ENCODE results near the gene CAPS2.

The CAPS2 gene

DNA sequence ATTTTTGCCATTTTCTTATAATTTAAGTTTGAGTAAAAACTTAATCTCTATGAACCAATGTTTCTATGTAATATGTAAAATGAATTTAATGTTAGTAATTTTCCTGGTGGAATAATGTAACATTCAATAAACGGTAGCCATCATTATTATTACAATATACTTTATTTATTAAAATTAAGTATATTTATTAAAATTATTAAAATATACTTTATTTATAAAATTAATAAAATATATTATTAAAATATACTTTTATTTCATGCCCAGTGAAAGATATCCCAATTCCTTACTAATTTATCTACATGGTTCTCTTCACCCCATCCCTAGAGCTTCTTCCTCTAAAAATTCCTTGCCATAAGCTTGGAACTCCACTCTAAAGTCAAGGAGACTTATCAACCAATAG is 2.5 kb downstream of the CAPS2 start:
- TF ChIP-seq POLR2AphosphoS5 (IDR thresholded peaks at IDR 0.05; ENCODE audit: low read depth, low read length) (no peak), FOXP2 (optimal IDR thresholded peaks at IDR 0.05; ENCODE audit: borderline replicate concordance, extremely low read depth, extremely low read length, insufficient read depth) (no peak), SIN3A (IDR thresholded peaks at IDR 0.05; ENCODE audit: borderline replicate concordance, insufficient read depth, low read length) (no peak), TAF1 (IDR thresholded peaks at IDR 0.05; ENCODE audit: borderline replicate concordance, insufficient read depth, low read length) (no peak)
- TF ChIP-seq, protein P1, sequence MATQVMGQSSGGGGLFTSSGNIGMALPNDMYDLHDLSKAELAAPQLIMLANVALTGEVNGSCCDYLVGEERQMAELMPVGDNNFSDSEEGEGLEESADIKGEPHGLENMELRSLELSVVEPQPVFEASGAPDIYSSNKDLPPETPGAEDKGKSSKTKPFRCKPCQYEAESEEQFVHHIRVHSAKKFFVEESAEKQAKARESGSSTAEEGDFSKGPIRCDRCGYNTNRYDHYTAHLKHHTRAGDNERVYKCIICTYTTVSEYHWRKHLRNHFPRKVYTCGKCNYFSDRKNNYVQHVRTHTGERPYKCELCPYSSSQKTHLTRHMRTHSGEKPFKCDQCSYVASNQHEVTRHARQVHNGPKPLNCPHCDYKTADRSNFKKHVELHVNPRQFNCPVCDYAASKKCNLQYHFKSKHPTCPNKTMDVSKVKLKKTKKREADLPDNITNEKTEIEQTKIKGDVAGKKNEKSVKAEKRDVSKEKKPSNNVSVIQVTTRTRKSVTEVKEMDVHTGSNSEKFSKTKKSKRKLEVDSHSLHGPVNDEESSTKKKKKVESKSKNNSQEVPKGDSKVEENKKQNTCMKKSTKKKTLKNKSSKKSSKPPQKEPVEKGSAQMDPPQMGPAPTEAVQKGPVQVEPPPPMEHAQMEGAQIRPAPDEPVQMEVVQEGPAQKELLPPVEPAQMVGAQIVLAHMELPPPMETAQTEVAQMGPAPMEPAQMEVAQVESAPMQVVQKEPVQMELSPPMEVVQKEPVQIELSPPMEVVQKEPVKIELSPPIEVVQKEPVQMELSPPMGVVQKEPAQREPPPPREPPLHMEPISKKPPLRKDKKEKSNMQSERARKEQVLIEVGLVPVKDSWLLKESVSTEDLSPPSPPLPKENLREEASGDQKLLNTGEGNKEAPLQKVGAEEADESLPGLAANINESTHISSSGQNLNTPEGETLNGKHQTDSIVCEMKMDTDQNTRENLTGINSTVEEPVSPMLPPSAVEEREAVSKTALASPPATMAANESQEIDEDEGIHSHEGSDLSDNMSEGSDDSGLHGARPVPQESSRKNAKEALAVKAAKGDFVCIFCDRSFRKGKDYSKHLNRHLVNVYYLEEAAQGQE (IDR thresholded peaks at IDR 0.05; ENCODE audit: insufficient read depth in 1 of 2, low read depth in 2 of 2, low read length in 2 of 2), result no peak

DNA sequence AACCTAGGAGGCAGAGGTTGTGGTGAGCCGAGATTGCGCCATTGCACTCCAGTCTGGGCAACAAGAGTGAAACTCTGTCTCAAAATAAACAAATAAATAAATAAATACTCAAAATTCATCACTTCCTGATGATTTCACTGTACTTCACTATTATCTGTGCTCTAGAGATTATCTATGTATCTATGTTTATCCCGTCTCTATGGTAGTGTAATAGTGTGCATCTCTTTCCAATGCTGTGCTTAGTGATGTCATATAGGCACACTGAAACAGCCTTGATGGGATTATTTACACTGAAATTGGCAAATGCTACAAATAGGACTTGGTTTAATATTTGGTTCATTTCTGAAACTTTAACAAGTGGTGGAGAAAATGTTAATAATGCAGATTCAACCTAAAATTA is 6.5 kb downstream of the CAPS2 start:
- TF ChIP-seq SIN3A (IDR thresholded peaks at IDR 0.05; ENCODE audit: borderline replicate concordance, insufficient read depth, low read length) (no peak), TAF1 (IDR thresholded peaks at IDR 0.05; ENCODE audit: borderline replicate concordance, insufficient read depth, low read length) (no peak), FOXP2 (optimal IDR thresholded peaks at IDR 0.05; ENCODE audit: borderline replicate concordance, extremely low read depth, extremely low read length, insufficient read depth) (no peak), POLR2AphosphoS5 (IDR thresholded peaks at IDR 0.05; ENCODE audit: low read depth, low read length) (no peak)
- TF ChIP-seq, protein P1 (IDR thresholded peaks at IDR 0.05; ENCODE audit: insufficient read depth in 1 of 2, low read depth in 2 of 2, low read length in 2 of 2), result no peak

DNA sequence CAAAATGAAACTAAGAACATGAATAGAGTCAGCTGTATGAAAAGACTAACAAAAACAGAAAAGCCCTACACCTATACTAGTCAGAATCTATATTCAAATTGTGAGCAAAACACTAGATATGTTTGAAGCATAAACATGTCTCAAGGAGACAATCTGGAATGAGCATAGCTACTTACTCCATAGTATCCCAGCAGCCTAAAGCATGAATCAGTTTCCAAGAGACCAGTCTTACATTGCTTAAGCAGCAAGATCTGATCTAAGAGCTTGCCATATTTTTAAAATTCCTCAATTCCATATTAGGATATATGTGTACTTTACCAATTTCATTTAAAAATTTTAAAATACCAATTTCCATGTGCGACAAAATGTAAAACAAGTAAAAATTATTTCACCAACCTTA is 7.7 kb downstream of the CAPS2 start:
- no peak for TF ChIP-seq POLR2AphosphoS5 (IDR thresholded peaks at IDR 0.05; ENCODE audit: low read depth, low read length)
- TF ChIP-seq, protein P1 (IDR thresholded peaks at IDR 0.05; ENCODE audit: insufficient read depth in 1 of 2, low read depth in 2 of 2, low read length in 2 of 2), result no peak
- TF ChIP-seq SIN3A (IDR thresholded peaks at IDR 0.05; ENCODE audit: borderline replicate concordance, insufficient read depth, low read length), result no peak
- TF ChIP-seq FOXP2 (optimal IDR thresholded peaks at IDR 0.05; ENCODE audit: borderline replicate concordance, extremely low read depth, extremely low read length, insufficient read depth), result no peak
- TF ChIP-seq TAF1 (IDR thresholded peaks at IDR 0.05; ENCODE audit: borderline replicate concordance, insufficient read depth, low read length), result no peak

DNA sequence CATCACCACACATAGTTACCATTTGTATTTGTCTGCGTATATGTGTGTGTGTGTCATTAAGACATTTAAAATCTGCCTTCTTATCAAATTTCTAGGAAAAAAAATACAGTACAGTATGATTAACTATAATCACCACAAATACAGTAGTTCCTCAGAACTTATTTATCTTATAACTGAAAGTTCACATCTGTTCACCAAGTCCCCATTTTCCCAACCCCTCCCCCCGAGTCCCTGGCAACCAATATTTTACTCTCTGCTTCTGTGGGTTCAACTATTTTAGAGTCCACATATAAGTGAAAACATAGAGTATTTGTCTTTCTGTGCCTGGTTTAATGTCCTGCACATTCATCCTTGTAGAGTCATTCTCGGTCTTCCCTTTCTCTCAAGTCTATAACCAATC is 12.3 kb downstream of the CAPS2 start:
- no peak for TF ChIP-seq FOXP2 (optimal IDR thresholded peaks at IDR 0.05; ENCODE audit: borderline replicate concordance, extremely low read depth, extremely low read length, insufficient read depth)

DNA sequence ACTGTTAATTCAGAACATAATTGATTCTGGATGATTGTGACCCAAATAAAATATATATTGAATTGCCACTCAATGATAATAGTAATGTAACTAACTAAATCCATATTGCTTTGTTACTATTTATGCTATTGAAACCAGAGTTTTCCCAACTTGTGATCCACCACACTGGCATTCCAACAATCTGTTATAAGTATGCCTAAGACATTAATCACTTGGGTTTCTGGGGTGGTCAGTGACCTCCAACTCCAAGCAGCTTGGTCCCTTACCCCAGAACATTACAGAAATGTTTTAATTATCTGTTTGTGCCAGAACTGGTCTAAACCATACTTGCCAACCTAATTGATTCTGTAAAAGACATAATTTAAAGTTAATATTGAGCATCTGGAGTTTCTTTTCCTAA is 14.6 kb downstream of the CAPS2 start:
- TF ChIP-seq FOXP2 (optimal IDR thresholded peaks at IDR 0.05; ENCODE audit: borderline replicate concordance, extremely low read depth, extremely low read length, insufficient read depth) (no peak), TAF1 (IDR thresholded peaks at IDR 0.05; ENCODE audit: borderline replicate concordance, insufficient read depth, low read length) (no peak), SIN3A (IDR thresholded peaks at IDR 0.05; ENCODE audit: borderline replicate concordance, insufficient read depth, low read length) (no peak), POLR2AphosphoS5 (IDR thresholded peaks at IDR 0.05; ENCODE audit: low read depth, low read length) (no peak)
- TF ChIP-seq, protein P1 (IDR thresholded peaks at IDR 0.05; ENCODE audit: insufficient read depth in 1 of 2, low read depth in 2 of 2, low read length in 2 of 2), result no peak

All from PFSK-1 (cell line).